ENCODE results near the gene STAT4. TPM values are rescaled to one million over a fixed set of nuclear protein-coding genes. Genes with fewer than 3 reads are reported as not detected.

STAT4 gene
- total RNA-seq, 1 experiment from 2014 or later = 0.85 TPM

DNA sequence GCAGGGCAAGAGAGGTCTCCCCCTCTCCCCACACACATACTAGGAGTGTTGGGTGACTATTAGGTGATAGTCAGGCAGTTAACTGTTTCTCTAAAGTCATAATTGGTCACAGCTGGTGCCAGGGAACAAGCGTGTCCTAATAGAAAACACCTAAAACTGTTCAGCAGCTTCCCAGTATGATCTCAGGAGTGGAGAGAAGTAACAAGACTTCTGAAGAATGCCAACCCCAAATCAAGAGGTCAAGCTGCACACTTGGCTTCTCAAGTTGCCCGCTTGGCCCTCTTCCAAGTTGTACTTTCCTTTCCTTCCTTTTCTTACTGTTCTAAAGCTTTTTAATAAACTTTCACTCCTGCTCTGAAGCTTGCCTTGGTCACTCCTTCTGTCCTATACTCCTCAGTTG, 114.4 kb downstream of the STAT4 start:
- Mint-ChIP-seq H3K27ac (ENCODE audit: unreplicated experiment) (no peak overlapping the region), H3K27me3 (ENCODE audit: unreplicated experiment) (no peaks in the 10 kb centered on the region), H3K36me3 (ENCODE audit: insufficient read depth, unreplicated experiment) (no peaks in the 10 kb centered on the region), H3K4me3 (ENCODE audit: low read depth, unreplicated experiment) (no peak overlapping the region), H3K4me1 (ENCODE audit: low read depth, unreplicated experiment) (peaks cover 22% of the 10 kb centered on the region), H3K9me3 (ENCODE audit: low read depth, unreplicated experiment) (peaks cover 3% of the 10 kb centered on the region)
- intact Hi-C loops (cut with micrococcal nuclease; ENCODE audit: unreplicated experiment) = no loop called here
- DNase-seq = no peak
- CTCF ChIA-PET = interaction anchor here (0.6 kb wide), 2 partner anchors 24 to 488 kb away, joined by 3 read pairs; no protein-coding TSS in a partner anchor
- no TSS peak for BruUV-seq (replicated peaks)
- TF ChIP-seq, protein P1, sequence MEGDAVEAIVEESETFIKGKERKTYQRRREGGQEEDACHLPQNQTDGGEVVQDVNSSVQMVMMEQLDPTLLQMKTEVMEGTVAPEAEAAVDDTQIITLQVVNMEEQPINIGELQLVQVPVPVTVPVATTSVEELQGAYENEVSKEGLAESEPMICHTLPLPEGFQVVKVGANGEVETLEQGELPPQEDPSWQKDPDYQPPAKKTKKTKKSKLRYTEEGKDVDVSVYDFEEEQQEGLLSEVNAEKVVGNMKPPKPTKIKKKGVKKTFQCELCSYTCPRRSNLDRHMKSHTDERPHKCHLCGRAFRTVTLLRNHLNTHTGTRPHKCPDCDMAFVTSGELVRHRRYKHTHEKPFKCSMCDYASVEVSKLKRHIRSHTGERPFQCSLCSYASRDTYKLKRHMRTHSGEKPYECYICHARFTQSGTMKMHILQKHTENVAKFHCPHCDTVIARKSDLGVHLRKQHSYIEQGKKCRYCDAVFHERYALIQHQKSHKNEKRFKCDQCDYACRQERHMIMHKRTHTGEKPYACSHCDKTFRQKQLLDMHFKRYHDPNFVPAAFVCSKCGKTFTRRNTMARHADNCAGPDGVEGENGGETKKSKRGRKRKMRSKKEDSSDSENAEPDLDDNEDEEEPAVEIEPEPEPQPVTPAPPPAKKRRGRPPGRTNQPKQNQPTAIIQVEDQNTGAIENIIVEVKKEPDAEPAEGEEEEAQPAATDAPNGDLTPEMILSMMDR (IDR thresholded peaks at IDR 0.05; ENCODE audit: unreplicated experiment) = no peak

DNA sequence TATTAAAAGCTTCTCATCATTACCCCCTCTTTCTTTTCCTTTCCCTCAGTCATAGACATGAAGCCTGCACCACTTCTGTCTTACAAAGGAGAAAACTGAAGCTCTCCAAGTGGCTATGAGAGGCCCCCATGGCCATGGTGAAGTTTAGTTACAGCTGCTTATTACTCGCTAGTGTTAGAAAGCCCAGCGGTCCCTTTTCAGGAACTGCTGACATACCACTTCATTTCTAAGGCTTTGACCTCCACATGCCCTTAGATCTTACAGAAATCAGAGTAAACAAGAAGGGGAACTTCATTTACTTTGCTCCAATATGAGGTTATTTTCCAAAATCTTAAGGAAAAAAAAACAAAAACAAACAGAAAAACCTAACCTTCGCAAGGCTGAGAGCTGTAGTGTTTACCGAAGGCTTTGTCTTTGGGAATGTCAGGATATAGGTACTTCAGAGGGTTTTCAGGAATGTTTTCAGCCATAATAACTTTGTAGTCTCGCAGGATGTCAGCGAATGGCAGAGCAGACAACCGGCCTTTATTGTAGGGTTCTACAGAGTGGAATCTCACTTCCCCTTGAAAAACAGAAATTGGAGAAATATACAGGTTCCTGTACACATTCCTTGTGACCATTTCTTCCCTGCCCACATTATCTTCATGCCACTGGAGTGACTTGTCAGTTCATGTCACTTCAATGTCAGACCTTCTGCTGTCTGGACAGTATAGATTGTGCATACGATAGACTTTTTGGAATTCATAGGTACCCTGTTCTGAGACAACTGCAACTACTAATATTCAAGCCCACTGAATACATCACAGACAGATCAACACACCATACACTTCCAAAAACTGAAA, 118.0 kb downstream of the STAT4 start:
- Mint-ChIP-seq H3K27ac (ENCODE audit: unreplicated experiment) (no peak overlapping the region), H3K9me3 (ENCODE audit: low read depth, unreplicated experiment) (peaks cover 3% of the 10 kb centered on the region), H3K27me3 (ENCODE audit: unreplicated experiment) (no peaks in the 10 kb centered on the region), H3K4me3 (ENCODE audit: low read depth, unreplicated experiment) (no peak overlapping the region), H3K36me3 (ENCODE audit: insufficient read depth, unreplicated experiment) (no peaks in the 10 kb centered on the region), H3K4me1 (ENCODE audit: low read depth, unreplicated experiment) (peaks cover 30% of the 10 kb centered on the region)
- BruUV-seq (replicated peaks) = no TSS peak
- CTCF ChIA-PET = no interaction called here
- TF ChIP-seq, protein P1 (IDR thresholded peaks at IDR 0.05; ENCODE audit: unreplicated experiment) = no peak
- no peak for DNase-seq
- intact Hi-C loops (cut with micrococcal nuclease; ENCODE audit: unreplicated experiment) = no loop called here

DNA sequence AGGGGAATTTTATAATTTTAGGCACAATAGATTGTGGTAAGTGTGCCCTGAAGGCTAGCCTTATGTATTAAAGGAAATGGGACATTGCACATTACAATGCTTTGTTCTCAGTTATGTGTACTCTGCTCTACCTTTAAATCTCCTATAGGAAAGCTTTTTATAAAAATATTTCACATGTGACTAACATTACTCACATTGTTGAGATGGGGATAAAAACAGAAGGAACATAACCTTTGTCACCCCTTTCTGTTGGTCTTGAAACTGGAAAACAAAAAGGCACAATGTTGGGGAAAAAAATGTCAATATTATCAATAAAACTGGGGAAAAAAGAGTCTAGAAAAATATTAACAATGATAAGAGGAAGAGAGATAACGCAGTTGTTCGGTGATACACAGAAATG, 119.5 kb downstream of the STAT4 start:
- H3K4me3 Mint-ChIP-seq (ENCODE audit: low read depth, unreplicated experiment) = no peak overlapping the region
- BruUV-seq (replicated peaks) = no TSS peak

DNA sequence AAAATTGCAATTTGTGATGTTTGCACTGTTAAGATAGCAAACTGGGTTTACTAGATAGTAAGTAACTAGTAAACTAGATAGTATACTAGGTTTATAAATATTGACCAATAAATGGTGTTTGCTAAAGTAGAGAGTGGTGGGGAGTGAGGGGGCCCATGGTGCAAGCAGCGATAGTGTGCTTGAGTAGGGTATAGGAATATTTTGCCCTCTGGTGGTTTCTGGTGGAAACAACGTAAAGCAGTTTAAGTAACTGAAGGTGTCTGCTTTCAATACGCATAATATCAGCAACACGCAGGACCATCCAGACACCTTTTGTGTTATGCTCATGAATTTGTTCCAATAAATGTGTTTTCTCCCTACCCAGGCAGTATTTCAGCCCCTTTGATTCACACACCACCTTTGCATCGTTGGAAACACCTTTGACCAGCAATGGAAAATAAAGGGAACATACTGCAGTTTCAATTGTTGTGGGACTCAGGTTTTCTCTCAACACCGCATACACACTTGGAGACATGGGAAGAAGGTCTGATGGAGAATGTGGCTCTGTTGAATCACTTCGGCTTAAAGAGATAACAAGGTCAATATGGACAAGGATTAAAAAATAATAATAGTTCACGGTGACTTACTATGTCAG, 120.2 kb downstream of the STAT4 start:
- no peaks in the 10 kb centered on the region for H3K27me3 Mint-ChIP-seq (ENCODE audit: unreplicated experiment)
- DNase-seq = peak; percentile 43
- intact Hi-C loops (cut with micrococcal nuclease; ENCODE audit: unreplicated experiment) = loop anchor here (2.0 kb wide), 1 partner anchor 250 kb away; no protein-coding TSS in a partner anchor
- H3K27ac Mint-ChIP-seq (ENCODE audit: unreplicated experiment) = no peak overlapping the region
- no TSS peak for BruUV-seq (replicated peaks)
- peaks cover 13% of the 10 kb centered on the region for H3K4me1 Mint-ChIP-seq (ENCODE audit: low read depth, unreplicated experiment)
- H3K4me3 Mint-ChIP-seq (ENCODE audit: low read depth, unreplicated experiment) = no peak overlapping the region
- CTCF ChIA-PET = no interaction called here
- H3K9me3 Mint-ChIP-seq (ENCODE audit: low read depth, unreplicated experiment) = peaks cover 4% of the 10 kb centered on the region
- TF ChIP-seq, protein P1 (IDR thresholded peaks at IDR 0.05; ENCODE audit: unreplicated experiment) = peak; percentile 75
- no peaks in the 10 kb centered on the region for H3K36me3 Mint-ChIP-seq (ENCODE audit: insufficient read depth, unreplicated experiment)

More for the DNA sequence above, 119.5 kb downstream of the STAT4 start:
- no peaks in the 10 kb centered on the region for H3K9me3 Mint-ChIP-seq (ENCODE audit: low read depth, unreplicated experiment)
- CTCF ChIA-PET = no interaction called here
- intact Hi-C loops (cut with micrococcal nuclease; ENCODE audit: unreplicated experiment) = loop anchor here (2.0 kb wide), 1 partner anchor 250 kb away; no protein-coding TSS in a partner anchor
- no peaks in the 10 kb centered on the region for H3K36me3 Mint-ChIP-seq (ENCODE audit: insufficient read depth, unreplicated experiment)
- DNase-seq = no peak
- peaks cover 15% of the 10 kb centered on the region for H3K4me1 Mint-ChIP-seq (ENCODE audit: low read depth, unreplicated experiment)
- TF ChIP-seq, protein P1 (IDR thresholded peaks at IDR 0.05; ENCODE audit: unreplicated experiment) = no peak
- H3K27ac Mint-ChIP-seq (ENCODE audit: unreplicated experiment) = no peak overlapping the region
- no peaks in the 10 kb centered on the region for H3K27me3 Mint-ChIP-seq (ENCODE audit: unreplicated experiment)
